ENCODE measurements around the gene TNFRSF4.

DNA sequence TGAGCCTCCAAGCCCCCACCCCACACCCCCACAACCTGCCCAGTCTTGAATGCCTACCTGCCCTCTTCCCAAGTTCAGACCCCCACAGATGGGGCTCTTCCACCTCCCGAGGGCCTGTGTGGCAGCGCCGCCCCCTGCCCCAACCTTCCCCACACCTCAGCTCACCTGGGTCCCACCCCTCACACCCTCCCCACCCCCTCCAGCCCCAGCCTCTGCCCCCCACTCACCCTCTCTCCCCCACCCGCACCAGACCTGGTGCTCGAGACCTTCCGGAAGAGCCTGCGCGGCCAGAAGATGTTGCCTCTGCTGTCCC, 16.8 kb downstream of the TNFRSF4 start:
- no peak for TF ChIP-seq EZH2phosphoT487 (IDR thresholded peaks at IDR 0.05)
- TF ChIP-seq, protein P1, sequence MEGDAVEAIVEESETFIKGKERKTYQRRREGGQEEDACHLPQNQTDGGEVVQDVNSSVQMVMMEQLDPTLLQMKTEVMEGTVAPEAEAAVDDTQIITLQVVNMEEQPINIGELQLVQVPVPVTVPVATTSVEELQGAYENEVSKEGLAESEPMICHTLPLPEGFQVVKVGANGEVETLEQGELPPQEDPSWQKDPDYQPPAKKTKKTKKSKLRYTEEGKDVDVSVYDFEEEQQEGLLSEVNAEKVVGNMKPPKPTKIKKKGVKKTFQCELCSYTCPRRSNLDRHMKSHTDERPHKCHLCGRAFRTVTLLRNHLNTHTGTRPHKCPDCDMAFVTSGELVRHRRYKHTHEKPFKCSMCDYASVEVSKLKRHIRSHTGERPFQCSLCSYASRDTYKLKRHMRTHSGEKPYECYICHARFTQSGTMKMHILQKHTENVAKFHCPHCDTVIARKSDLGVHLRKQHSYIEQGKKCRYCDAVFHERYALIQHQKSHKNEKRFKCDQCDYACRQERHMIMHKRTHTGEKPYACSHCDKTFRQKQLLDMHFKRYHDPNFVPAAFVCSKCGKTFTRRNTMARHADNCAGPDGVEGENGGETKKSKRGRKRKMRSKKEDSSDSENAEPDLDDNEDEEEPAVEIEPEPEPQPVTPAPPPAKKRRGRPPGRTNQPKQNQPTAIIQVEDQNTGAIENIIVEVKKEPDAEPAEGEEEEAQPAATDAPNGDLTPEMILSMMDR (IDR thresholded peaks at IDR 0.05) = no peak
- no peak for TF ChIP-seq EZH2 (IDR thresholded peaks at IDR 0.05)
